K562 (cell line): ENCODE measurements around the gene GABPB2. TPM values are rescaled to one million over a fixed set of nuclear protein-coding genes. Genes with fewer than 3 reads are reported as not detected.

Experiments
- ASH1L ChIP-seq: fragments of 450-650 bp; IDR thresholded peaks from 2 replicates; pipeline ENCODE4 v1.6.1; 2018; ENCODE audit warnings: borderline replicate concordance, mild to moderate bottlenecking, low read depth; ENCODE audit not compliant: partially characterized antibody
- FUS ChIP-seq: fragments of 200-400 bp; formaldehyde crosslinking; optimal IDR thresholded peaks from 2 replicates; pipeline ENCODE3; 2017; ENCODE audit warnings: low read depth, low read length
- GABPB2 ChIP-seq: fragments of 250-450 bp; sonication (Bioruptor Pico); conservative IDR thresholded peaks from 2 replicates; pipeline ENCODE4 v1.5.1; 2021; ENCODE audit warnings: mild to moderate bottlenecking
- GTF2F1 ChIP-seq: IDR thresholded peaks from 2 replicates; pipeline ENCODE4 v1.6.1; 2011; ENCODE audit warnings: low read depth, low read length, improper control_type of control experiment
- KDM5B ChIP-seq: fragments of 200-600 bp; sonication (generic); IDR thresholded peaks from 2 replicates; pipeline ENCODE4 v1.6.1; 2012; ENCODE audit warnings: low read depth, mild to moderate bottlenecking, moderate library complexity, low read length, control low read depth, inconsistent platforms; ENCODE audit not compliant: insufficient replicate concordance
- MAFG ChIP-seq: fragments of 450-650 bp; conservative IDR thresholded peaks from 2 replicates; pipeline ENCODE4 v1.6.1; 2016; ENCODE audit warnings: missing genetic modification characterization, missing compliant biosample characterization
- NCOA4 ChIP-seq: fragments of 450-650 bp; IDR thresholded peaks from 2 replicates; pipeline ENCODE4 v1.6.1; 2018; ENCODE audit warnings: mild to moderate bottlenecking; ENCODE audit not compliant: partially characterized antibody
- NFATC3 ChIP-seq: fragments of 450-650 bp; IDR thresholded peaks from 2 replicates; pipeline ENCODE4 v1.6.1; 2017; ENCODE audit warnings: mild to moderate bottlenecking
- NUFIP1 ChIP-seq: fragments of 450-650 bp; IDR thresholded peaks from 2 replicates; pipeline ENCODE4 v1.6.1; 2018; ENCODE audit not compliant: partially characterized antibody
- PCBP2 ChIP-seq: fragments of 200-400 bp; formaldehyde crosslinking; IDR thresholded peaks from 2 replicates; pipeline ENCODE4 v1.6.1; 2018; ENCODE audit warnings: low read length, low read depth, mild to moderate bottlenecking, moderate library complexity; ENCODE audit not compliant: poor library complexity, severe bottlenecking
- RBM25 ChIP-seq: fragments of 200-400 bp; formaldehyde crosslinking; IDR thresholded peaks from 2 replicates; pipeline ENCODE4 v1.6.1; 2018; ENCODE audit warnings: low read length, low read depth, moderate library complexity; ENCODE audit not compliant: severe bottlenecking
- RBM39 ChIP-seq: fragments of 200-400 bp; formaldehyde crosslinking; optimal IDR thresholded peaks from 2 replicates; pipeline ENCODE3; 2018; ENCODE audit warnings: low read depth, low read length
- SP2 ChIP-seq: IDR thresholded peaks from 2 replicates; pipeline ENCODE4 v1.6.1; 2011; ENCODE audit warnings: mild to moderate bottlenecking, low read depth, low read length, moderate library complexity; ENCODE audit not compliant: poor library complexity, severe bottlenecking; ENCODE audit errors: extremely low read depth
- TEAD1 ChIP-seq, 2 experiments: fragments of 450-650 bp in 1 of 2; sonication (generic) in 1 of 2; formaldehyde crosslinking; IDR thresholded peaks; 2 replicates each; pipeline versions ENCODE4 v1.4.0 to v1.8.0; 2020 to 2022; ENCODE audit warnings: mild to moderate bottlenecking in 2 of 2, missing genetic modification reagents in 1 of 2
- ZNF175 ChIP-seq: fragments of 200-800 bp; sonication (Bioruptor generic); IDR thresholded peaks from 2 replicates; pipeline ENCODE4 v1.6.1; 2016; ENCODE audit warnings: low read depth, mild to moderate bottlenecking, missing genetic modification characterization, missing compliant biosample characterization
- ZNF431 ChIP-seq: sonication (generic); formaldehyde crosslinking; IDR thresholded peaks from 2 replicates; pipeline ENCODE4 v1.8.0; 2022; ENCODE audit warnings: mild to moderate bottlenecking, missing genetic modification reagents
- ZNF57 ChIP-seq: fragments of 450-650 bp; formaldehyde crosslinking; IDR thresholded peaks from 2 replicates; pipeline ENCODE4 v1.4.0; 2020; ENCODE audit warnings: mild to moderate bottlenecking, moderate library complexity
- polyA plus RNA-seq, 8 experiments: library from polyadenylated mRNA; depleted of rRNA in 4 of 8; stranded (reverse) in 5 of 8; unstranded in 3 of 8; fragments of >200 nt; fragmentation: Nextera tagmentation in 2 of 8; fragmentation: Illumina TruSeq in 1 of 8; extraction: Ambion mirVana in 2 of 8; extraction: Trizol in 1 of 8; gene quantifications; 2 replicates each; pipeline versions ENCODE4 v1.2.1 to v1.2.3, GENCODE V29; 2011 to 2014; ENCODE audit warnings: inconsistent platforms in 1 of 8, missing spikeins in 1 of 8
- total RNA-seq, 7 experiments: library from RNA; depleted of rRNA in 6 of 7; stranded (reverse); fragments of >200 nt in 6 of 7; fragmentation: Illumina TruSeq in 2 of 7; extraction: Trizol in 2 of 7; gene quantifications; 2 replicates each; pipeline versions ENCODE4 v1.2.1 to v1.2.3, GENCODE V29; 2011 to 2021; ENCODE audit warnings: low replicate concordance in 1 of 7
- TF ChIP-seq, protein P1 (sequence below): sonication (generic); formaldehyde crosslinking; IDR thresholded peaks from 2 replicates; pipeline ENCODE4 v1.9.0; 2022; ENCODE audit warnings: mild to moderate bottlenecking, missing genetic modification reagents
- TF ChIP-seq, protein P2 (sequence below): fragments of 450-650 bp; IDR thresholded peaks from 2 replicates; pipeline ENCODE4 v1.7.1; 2018; ENCODE audit warnings: mild to moderate bottlenecking, low read depth; ENCODE audit not compliant: partially characterized antibody
- TF ChIP-seq, protein P3 (sequence below): fragments of 450-650 bp; conservative IDR thresholded peaks from 2 replicates; pipeline ENCODE4 v1.6.1; 2016; ENCODE audit warnings: missing genetic modification characterization, low read depth, mild to moderate bottlenecking, control low read depth, missing compliant biosample characterization

Gene GABPB2
- total and polyA plus RNA-seq, 9 of the 15 experiments (the other 6 are each of a cell fraction or from before 2014, with no cell fraction given) = 2.2 to 13.3 (median 6.1) TPM

DNA sequence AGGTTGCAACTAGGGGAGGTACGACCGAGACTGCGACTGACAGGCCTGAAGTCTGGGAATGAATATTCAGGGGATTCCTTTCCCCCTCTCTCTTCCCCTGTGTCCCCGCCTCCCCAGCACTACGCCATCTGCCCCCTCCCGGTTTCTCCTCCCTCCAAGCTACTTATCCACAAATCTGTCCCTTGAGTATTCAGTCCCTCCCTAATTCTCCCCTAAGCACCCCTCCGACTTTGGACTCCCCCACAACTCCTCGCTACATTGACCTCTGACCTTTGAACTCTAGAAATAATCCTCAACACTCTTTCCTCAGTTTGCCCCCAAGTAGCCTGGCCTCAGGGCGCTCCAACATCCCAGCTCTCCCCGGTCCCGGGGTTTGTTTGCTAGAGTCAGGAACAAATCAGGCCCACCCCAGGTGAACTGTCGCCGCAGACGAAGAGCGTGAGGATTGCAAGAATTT lies 94.7 kb downstream of the GABPB2 start (continued):
- TF ChIP-seq GABPB2 (CRISPR knock-in tag) = no peak
- no peak for TF ChIP-seq GTF2F1
- TF ChIP-seq ASH1L = no peak
- no peak for TF ChIP-seq RBM25
- no peak for TF ChIP-seq MAFG
- TF ChIP-seq, protein P1, sequence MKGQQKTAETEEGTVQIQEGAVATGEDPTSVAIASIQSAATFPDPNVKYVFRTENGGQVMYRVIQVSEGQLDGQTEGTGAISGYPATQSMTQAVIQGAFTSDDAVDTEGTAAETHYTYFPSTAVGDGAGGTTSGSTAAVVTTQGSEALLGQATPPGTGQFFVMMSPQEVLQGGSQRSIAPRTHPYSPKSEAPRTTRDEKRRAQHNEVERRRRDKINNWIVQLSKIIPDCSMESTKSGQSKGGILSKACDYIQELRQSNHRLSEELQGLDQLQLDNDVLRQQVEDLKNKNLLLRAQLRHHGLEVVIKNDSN (CRISPR knock-in tag) = no peak
- TF ChIP-seq KDM5B = peak; percentile 32
- TF ChIP-seq ZNF431 = no peak
- TF ChIP-seq, protein P2, sequence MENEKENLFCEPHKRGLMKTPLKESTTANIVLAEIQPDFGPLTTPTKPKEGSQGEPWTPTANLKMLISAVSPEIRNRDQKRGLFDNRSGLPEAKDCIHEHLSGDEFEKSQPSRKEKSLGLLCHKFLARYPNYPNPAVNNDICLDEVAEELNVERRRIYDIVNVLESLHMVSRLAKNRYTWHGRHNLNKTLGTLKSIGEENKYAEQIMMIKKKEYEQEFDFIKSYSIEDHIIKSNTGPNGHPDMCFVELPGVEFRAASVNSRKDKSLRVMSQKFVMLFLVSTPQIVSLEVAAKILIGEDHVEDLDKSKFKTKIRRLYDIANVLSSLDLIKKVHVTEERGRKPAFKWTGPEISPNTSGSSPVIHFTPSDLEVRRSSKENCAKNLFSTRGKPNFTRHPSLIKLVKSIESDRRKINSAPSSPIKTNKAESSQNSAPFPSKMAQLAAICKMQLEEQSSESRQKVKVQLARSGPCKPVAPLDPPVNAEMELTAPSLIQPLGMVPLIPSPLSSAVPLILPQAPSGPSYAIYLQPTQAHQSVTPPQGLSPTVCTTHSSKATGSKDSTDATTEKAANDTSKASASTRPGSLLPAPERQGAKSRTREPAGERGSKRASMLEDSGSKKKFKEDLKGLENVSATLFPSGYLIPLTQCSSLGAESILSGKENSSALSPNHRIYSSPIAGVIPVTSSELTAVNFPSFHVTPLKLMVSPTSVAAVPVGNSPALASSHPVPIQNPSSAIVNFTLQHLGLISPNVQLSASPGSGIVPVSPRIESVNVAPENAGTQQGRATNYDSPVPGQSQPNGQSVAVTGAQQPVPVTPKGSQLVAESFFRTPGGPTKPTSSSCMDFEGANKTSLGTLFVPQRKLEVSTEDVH = no peak
- TF ChIP-seq ZNF175 = peak; percentile 78
- no peak for TF ChIP-seq RBM39
- TF ChIP-seq ZNF57 (CRISPR knock-in tag) = no peak
- TF ChIP-seq TEAD1 (CRISPR knock-in tag; IDR thresholded peaks at IDR 0.05) = no peak; a peak in 1 of 4 replicates
- no peak for TF ChIP-seq PCBP2
- TF ChIP-seq SP2 = no peak
- no peak for TF ChIP-seq FUS
- TF ChIP-seq NCOA4 = no peak
- no peak for TF ChIP-seq NUFIP1
- no peak for TF ChIP-seq NFATC3
- TF ChIP-seq, protein P3, sequence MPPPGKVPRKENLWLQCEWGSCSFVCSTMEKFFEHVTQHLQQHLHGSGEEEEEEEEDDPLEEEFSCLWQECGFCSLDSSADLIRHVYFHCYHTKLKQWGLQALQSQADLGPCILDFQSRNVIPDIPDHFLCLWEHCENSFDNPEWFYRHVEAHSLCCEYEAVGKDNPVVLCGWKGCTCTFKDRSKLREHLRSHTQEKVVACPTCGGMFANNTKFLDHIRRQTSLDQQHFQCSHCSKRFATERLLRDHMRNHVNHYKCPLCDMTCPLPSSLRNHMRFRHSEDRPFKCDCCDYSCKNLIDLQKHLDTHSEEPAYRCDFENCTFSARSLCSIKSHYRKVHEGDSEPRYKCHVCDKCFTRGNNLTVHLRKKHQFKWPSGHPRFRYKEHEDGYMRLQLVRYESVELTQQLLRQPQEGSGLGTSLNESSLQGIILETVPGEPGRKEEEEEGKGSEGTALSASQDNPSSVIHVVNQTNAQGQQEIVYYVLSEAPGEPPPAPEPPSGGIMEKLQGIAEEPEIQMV (tag) = no peak
- TF ChIP-seq, all 486 proteins: peak for 58
